Posterior cingulate gyrus (tissue), 11 donors: ENCODE data around the gene OSBPL9.
"Not testable (repeated sequence)": the region's sequence is repeated elsewhere in the genome, so short reads cannot be mapped to it uniquely, and the experiment has no call there.

Experiments
- DNase-seq, 10 donors: peaks; one replicate each; pipeline versions ENCODE4 v3.0.0 to v3.0.0-alpha.2; 2020 to 2021; ENCODE audit warnings: mixed read lengths in 3 of 10
- intact Hi-C: fragments of 100-400 bp; cut with DNase I; formaldehyde crosslinking; loops from one replicate; pipeline ENCODE4 v1.15.1; 2023

The OSBPL9 gene

DNA sequence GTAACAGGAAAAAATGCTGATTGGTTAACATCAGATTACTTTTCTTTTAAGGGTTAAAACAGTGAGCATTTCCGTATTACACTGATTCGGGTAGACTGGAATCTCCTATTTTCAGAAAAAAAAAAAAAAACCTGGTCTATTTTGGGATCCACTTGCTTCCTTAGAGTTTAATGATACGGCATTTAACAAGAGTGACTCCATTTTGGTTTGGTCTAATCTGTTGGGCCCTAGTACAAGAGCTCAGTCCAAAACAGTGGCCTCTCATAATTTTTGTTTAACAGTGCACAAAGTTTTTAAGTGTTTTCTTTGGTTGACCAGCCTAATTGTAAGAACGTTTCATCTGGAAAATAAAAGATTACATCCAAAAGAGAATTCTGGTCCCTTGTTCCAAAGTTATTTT is 141.4 kb downstream of the OSBPL9 start:
- intact Hi-C loops, result no loop called here
- DNase-seq, result no peak

DNA sequence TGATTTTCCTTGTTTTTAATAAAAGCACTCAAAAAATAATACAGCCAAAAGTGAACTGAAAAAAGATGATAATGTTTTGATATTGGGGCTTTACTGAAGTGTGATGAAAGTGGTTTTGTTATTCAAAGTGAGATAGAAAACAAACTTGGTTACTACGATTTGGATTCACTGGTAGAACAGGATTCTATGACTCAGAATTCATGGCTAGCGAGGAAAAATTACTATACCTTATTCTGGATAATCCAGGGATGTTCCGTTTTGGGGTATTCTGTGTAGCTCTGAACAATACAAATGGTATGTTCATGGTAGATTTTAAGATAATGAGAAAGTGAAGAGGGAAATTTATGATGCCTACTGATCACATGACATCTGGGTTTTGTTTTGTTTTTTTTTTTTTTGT is 144.0 kb downstream of the OSBPL9 start:
- intact Hi-C loops, result no loop called here

DNA sequence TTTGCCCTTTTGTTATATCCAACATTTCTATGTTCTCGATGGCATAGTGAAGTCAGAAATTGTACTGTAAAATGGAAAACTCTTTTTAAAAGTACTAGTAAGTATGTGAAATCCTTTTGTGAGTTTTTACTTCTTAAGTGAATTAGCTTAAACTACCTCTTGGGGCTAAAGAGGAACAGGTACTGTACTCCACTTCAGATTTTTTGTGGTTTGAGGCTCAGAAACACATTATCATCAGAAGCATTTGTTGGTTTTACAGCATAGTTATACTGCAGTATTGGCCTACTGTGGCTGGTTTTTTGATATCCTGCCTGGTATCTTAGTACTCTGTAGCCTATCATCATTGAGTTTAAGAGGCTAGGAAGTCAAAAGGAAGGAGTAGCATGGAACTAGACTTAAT is 144.5 kb downstream of the OSBPL9 start:
- DNase-seq, result no peak
- intact Hi-C loops, result no loop called here

More for the DNA sequence above, 144.0 kb downstream of the OSBPL9 start:
- no peak for DNase-seq

DNA sequence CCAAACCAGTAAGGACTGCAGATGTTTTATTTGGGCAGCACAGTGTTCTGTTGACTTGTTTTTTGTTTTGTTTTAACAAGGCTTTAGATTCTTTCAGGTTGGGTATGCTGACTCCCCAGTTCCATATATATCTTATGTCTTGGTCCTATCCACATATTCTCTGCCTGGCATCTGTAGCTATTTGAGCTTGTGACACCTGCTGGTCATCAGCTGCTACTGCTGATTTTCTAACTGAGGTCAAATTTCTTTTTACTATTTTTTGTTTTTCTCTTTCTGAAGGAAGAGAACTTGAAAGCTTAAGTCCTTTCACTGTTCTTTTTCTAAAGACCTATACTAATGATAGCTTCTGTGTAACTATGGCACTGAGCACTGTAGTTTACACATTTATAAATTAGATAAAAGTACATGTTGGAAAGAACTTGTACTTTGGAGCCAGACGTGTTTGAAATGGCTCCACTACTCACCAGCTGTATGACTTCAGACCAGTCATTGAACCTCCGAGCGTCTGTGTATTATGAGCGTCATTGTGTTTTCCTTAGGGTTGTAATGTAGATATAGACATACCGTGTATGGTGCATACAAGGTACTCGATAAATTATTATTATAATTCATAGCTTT is 152.2 kb downstream of the OSBPL9 start:
- intact Hi-C loops, result loop anchor here (5.0 kb wide), 2 partner anchors 142 to 202 kb away; no protein-coding TSS in a partner anchor
- DNase-seq, result peak in 2 of 10 donors; percentile 18 to 23

DNA sequence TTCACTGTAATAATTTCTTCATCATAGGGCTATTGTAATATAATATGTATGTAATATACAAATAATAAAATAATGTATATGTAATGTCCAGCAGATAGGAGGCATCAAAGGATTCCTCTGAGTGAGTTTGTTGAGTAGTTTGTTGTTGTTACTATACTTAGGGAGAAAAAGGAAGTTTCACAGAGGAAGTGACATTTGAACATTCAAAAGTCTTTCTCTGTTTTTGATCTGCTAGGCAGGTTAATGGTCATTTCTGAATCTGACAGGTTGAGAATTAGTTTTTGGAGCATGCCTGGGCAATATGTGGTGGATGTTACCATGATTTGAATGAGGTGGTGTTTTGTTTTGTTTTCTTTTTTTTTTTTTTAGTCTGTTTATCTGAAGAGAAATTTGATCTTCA is 159.5 kb downstream of the OSBPL9 start:
- intact Hi-C loops, result no loop called here
- no peak for DNase-seq

DNA sequence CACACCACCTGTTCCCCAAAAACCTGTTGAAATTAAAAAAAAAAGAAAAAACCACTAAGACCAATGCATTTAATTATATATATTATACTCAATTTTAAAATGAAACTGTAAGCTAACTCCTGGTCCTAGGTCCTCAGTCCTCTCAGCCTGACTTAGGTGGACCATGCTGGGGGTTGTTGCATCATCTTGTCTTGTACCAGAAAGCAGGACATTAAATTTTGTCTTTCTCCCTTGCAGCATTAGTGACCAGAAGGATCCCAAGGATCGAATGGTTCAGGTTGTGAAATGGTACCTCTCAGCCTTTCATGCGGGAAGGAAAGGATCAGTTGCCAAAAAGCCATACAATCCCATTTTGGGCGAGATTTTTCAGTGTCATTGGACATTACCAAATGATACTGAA is 164.0 kb downstream of the OSBPL9 start:
- intact Hi-C loops, result no loop called here
- DNase-seq, result no peak

DNA sequence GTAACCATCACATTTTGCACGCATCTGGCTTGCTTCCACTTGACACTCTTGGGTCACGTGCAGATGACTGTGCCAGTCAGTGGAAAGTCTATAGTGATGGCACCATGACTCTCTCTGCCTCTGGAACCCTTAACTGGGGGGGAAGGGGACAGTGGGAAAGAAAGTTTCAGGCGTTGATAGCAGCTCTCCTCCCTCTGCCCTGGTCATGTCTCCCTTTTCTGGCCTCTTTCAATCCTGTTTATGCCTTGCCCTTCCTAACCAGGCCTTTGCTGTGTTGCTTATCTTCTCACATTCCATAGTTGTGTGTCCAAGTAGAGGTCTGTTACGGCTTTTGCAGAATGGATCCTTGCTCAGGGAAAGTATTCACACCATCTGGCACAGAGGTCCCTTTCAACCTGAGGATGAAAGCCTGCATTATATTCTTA is 168.1 kb downstream of the OSBPL9 start:
- peak in 1 of 10 donors; percentile 11 for DNase-seq
- intact Hi-C loops, result no loop called here

DNA sequence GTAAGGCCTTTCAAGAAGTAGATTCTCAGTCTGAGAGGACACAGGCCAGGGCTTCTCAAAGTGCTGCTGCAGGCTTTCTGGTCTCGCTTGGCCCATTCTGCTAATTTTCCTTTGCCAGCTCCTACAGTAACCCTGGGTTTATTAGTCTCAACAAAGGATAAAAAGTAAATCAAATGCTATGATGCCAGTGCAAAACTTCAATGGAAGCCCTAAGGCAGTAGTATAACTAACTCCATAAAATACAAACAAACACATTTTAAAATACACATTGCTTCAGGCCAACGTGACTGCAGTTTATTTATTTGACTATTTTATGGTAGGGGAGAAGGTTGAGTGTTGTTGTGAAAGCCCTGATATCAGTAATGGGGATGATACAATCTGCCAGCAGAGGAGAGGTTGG is 172.0 kb downstream of the OSBPL9 start:
- intact Hi-C loops, result no loop called here
- DNase-seq, result no peak

DNA sequence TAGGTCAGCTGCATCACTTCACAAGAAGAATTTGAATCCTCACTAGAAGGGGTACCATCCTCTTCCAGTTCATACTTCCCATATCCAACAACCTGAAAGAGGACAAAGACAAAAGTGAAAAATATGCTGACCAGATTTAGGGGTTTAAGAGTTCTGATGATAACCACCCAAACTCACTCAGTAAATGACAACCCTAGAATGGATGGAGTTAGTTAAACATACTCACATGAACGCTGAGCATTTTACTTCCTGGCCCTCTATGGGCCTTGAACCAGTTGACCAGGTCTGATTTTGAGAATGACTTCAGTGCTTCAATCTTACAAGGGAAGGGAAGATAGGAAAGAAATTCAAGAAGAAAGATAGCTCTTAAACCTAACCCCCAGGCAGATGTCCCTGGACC is 172.4 kb downstream of the OSBPL9 start:
- intact Hi-C loops, result no loop called here
- DNase-seq, result no peak

DNA sequence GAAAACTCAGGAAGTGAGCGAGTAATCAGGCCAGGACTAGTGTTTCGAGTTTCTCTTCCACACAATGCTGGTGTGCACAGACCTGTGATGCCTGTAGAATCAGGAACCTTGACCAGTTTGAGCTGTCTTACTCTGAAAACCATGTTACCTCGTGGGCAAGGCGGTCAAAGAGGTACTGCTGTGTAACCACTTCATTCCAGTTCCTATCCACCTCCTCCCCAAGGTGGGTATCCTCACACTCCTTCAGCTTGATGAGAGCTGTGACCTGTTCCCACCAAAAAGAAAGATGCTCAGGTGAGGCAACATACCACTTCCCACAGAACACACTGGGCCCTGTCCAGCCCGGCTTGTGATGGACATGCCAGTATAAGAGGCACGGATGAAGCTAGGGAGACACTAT is 173.5 kb downstream of the OSBPL9 start:
- no peak for DNase-seq
- intact Hi-C loops, result no loop called here

DNA sequence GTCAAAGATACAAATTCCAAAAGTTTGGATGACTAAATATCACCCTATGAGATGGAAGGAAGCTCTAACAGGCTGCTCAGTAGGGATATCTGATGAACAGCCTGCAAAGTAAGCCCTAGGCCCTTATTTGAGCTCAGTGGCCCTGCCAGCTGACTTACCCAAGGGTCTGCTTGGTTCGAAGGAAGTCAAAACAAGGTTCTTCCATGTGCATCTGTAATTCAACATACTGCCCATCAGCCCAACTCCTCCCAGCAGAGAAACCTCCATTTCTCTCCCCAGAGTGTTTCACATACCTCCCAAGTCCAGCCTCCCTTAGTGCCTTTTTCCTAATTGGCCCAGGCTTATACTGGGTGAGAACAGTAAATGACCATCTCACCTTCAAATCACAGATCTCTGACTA is 175.0 kb downstream of the OSBPL9 start:
- no peak for DNase-seq
- intact Hi-C loops, result no loop called here

DNA sequence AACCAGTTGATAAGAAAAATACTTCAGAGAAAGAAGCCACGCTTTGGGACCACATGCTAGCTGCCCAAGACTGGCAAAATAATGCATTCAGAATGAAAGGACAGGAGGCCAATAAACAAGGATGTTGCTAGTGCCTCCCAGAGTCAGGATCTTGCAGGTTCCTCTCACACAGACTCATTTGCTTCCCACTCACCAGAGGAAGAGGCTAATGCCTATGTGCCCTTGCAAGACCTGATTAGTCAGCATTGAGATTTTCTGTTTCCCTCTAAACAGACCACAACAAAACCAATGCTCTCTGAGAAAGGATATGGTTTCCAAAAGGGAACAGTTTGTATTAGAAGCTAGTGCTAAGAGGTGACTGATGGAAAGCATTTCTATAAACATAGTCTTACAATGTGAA is 176.0 kb downstream of the OSBPL9 start:
- intact Hi-C loops, result no loop called here
- no peak for DNase-seq

DNA sequence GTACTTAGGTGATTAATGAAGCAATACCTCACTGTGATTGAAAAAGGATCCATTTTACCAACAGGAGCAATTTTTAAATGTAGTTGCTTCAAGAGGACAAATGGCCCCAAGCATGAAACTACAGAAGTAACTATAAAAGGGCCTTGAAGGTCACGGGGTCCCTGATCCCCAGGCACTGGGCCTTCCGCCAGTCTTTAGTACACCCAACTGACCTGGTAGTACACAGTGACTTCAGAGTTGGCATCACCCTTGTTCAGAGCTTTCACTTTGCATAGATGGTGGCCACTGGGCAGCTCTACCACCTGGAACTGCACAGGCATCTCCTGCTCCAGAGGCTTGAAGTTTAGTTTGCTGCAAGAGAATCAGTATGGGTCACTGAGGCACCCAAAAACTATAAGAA is 177.4 kb downstream of the OSBPL9 start:
- DNase-seq, result no peak
- intact Hi-C loops, result no loop called here

DNA sequence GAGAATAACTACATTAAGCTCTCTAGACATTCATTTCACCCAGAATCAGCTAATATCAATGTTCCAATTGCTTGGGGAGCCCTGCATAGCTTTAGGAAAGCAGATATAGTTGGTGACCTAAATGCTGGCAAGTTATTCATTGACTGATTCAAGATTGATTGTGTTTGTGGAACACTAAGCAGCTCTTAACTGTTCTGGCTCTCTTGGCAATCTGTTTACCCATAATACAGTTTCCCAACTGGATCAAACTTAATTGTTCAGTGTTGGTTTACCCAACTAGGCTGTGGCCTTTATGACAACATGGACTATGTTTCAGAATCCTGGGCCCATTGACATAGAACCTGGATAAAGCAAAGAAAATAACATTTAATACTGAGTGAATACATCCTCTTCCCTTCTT is 178.0 kb downstream of the OSBPL9 start:
- intact Hi-C loops, result no loop called here
- DNase-seq, result no peak

DNA sequence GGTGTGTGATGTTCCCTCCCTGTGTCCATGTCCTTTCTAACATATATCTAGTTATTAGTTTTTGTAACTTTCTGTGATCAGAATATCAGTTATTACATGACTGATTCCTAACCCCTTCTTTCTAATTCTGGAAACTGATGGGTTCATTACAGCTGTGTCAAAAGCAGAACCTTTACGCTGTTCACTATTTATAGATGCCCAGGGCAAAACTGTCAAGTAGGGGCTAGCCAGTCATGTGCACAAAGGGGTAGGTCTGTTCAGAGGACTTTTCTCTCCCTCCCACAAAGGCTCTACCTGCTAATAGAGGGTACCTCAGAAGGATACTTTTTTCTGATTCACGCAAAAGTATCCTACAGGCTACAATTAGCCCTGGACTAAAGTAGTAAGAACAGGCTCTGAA is 182.5 kb downstream of the OSBPL9 start:
- DNase-seq, result no peak
- intact Hi-C loops, result no loop called here

DNA sequence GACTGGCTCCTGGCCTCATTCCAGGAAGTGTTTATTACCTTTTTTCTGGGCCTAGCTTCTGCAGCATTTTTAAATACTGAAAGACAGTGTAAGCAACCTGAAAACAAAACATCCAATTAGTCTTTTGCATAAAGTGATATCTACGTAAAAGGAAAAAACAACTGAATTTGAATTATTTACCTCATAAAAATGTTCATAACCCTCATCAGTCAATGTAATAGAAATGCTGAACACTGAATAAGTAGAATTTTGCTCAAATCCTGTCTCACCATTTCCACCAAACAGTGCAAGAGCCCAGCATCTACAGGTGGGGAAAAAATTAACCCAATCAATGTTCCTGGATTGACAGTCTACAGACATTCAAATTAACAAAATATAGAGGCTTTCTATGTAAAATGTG is 197.6 kb downstream of the OSBPL9 start:
- DNase-seq, result no peak
- intact Hi-C loops, result no loop called here

DNA sequence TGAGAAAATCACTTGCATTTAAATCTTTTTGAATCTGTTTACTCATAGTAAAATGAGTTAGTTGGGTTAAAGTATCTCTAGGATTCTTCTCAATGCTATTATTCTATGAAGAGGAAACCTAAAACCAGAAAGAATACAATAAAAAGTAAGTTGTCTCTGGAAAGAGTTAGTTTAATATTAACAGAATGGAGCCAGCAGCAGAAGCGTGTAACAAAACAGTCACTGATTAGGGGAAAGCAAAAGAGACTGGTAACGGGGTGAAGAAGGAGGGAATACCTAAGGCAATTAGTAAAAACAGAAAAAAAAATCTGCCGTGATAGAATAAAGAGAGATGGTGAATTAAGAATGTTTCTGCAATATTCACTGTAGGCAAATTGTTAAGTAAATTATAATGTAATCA is 201.6 kb downstream of the OSBPL9 start:
- DNase-seq, result no peak
- intact Hi-C loops, result no loop called here

DNA sequence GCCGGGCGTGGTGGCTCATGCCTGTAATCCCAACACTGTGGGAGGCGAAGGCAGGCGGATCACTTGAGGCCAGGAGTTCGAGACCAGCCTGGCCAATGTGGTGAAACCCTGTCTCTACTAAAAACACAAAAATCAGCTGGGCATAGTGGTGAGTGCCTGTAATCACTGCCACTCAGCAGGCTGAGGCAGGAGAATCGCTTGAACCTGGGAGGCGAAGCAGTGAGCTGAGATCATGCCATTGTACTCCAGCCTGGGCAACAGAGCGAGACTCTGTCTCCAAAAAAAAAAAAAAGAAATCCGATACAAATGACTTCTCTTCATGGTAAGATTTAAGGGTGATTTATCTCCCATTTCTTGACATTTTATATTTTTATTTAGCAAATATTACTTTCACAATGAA is 202.1 kb downstream of the OSBPL9 start:
- intact Hi-C loops, DNase-seq: not testable (repeated sequence)

DNA sequence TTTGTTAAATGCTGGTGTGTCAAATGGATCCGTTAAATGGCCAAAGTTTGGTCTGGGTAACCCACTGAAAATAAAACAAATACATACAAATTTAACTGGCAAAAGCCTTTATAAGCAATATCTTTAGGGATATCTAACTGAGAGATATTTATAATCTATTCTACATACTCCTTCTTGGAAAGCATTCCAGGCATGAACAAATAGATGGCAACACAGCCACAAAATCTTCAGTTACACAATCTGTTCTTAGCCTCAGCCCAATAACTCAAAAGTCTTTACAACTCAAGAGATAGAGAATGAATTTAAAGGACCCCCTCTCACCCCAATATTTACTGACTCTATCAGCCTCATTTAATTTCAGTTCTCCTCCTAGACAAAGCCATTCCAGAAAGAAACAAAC is 202.9 kb downstream of the OSBPL9 start:
- intact Hi-C loops, result no loop called here
- no peak for DNase-seq

DNA sequence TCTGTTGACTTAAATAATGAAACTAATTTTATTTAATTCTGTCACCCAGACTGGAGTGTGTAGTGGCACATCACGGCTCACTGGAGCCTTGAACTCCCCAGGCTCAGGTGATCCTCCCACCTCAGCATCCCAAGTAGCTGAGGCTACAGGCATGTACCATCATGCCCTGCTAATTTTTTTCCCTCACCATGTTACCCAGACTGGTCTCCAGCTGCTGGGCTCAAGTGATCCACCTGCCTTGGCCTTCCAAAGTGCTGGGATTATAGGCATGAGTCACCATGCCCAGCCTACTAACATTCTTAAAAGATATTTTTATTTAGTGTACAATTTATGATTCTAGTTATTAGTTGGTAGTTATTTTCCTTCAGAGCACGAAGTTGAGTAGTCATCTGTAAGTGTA is 212.2 kb downstream of the OSBPL9 start:
- intact Hi-C loops, result no loop called here
- DNase-seq, result no peak

DNA sequence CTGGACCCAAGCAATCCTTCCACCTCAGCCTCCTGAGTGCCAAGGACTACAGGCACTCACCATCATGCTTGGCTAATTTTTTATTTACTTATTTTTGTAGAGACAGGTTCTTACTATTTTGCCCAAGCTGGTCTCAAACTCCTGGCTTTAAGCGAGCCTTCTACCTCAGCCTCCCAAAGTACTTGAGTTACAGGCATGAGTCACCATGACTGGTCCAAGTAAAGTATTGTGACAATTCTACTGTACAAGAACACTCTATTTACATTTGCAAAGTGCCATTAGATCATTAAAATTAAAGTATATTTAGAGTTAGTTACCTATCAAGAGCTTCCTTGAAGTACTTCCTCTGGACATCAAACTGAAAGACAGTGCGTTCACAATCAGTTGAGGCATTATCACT is 216.8 kb downstream of the OSBPL9 start:
- intact Hi-C loops, result no loop called here

DNA sequence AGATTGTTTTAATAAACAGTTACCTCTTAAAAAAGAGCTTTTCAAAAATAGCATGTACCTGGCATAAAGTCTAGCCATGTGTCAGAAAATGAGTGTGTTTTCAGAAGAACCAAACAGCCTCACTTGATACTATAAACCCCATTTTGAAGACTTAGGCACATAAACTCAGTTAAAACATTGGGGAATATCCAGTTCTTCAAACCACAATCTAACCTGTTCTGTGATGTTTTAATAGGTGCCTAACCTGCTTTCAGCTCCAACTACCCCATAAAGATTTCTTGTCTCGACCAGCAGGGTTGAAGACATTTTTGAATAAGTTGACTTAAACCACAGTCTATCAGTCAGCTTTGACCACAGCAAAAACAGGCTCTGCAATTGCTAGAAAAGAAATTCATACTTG is 220.4 kb downstream of the OSBPL9 start:
- intact Hi-C loops, result no loop called here
- DNase-seq, result no peak

More for the DNA sequence above, 216.8 kb downstream of the OSBPL9 start:
- no peak for DNase-seq
